ENCODE results near the gene ADAM8. TPM values are rescaled to one million over a fixed set of nuclear protein-coding genes. Genes with fewer than 3 reads are reported as not detected.

ADAM8 gene
- total RNA-seq, 2 experiments from 2014 or later = 10.0 to 16.3 TPM

DNA sequence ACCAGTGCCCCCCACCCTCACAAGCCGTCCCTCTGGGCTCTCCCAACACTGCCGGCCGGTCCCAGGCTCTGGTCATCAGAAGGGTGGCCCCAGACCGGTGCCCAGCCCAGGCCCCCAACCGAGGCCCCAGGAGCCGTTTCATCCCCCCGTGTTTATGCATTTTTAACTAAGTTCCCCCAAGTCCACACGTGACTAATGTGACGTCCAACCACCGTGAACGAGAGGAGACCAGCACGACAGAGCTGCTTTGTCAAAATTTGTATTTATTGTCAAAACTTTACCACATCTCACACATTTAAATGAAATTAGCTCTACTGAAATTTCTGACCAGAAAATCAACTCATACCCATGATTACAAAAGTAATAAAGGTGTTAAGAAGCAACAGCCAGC lies 30.4 kb downstream of the ADAM8 start:
- no peaks in the 10 kb centered on the region for H3K9me3 ChIP-seq (ENCODE audit: low read length)
- TF ChIP-seq, protein P1, sequence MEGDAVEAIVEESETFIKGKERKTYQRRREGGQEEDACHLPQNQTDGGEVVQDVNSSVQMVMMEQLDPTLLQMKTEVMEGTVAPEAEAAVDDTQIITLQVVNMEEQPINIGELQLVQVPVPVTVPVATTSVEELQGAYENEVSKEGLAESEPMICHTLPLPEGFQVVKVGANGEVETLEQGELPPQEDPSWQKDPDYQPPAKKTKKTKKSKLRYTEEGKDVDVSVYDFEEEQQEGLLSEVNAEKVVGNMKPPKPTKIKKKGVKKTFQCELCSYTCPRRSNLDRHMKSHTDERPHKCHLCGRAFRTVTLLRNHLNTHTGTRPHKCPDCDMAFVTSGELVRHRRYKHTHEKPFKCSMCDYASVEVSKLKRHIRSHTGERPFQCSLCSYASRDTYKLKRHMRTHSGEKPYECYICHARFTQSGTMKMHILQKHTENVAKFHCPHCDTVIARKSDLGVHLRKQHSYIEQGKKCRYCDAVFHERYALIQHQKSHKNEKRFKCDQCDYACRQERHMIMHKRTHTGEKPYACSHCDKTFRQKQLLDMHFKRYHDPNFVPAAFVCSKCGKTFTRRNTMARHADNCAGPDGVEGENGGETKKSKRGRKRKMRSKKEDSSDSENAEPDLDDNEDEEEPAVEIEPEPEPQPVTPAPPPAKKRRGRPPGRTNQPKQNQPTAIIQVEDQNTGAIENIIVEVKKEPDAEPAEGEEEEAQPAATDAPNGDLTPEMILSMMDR (conservative IDR thresholded peaks at IDR 0.05; ENCODE audit: low read length) = no peak
- no peak for TF ChIP-seq EZH2phosphoT487 (IDR thresholded peaks at IDR 0.05; ENCODE audit: borderline replicate concordance, low read depth, low read length)
- no TSS peak for BruUV-seq (replicated peaks)
- H3K4me2 ChIP-seq (ENCODE audit: low read length) = no peak overlapping the region
- H3K4me1 ChIP-seq (ENCODE audit: insufficient read depth, low read length, poor library complexity, severe bottlenecking) = no peaks in the 10 kb centered on the region
- ChIA-PET CTCF (ENCODE audit: unreplicated experiment) (no interaction called here), POLR2A (no interaction called here)
- no peaks in the 10 kb centered on the region for H3K9me2 ChIP-seq (ENCODE audit: insufficient read depth, low read length)
- H3K27ac ChIP-seq (ENCODE audit: low read depth, low read length, poor library complexity, severe bottlenecking) = no peak overlapping the region
- intact Hi-C loops (cut with micrococcal nuclease; ENCODE audit: unreplicated experiment) = loop anchor here (10.0 kb wide), 1 partner anchor 269 kb away; no protein-coding TSS in a partner anchor
- no peaks in the 10 kb centered on the region for H3K36me3 ChIP-seq (ENCODE audit: insufficient read depth, low read length)
- no peaks in the 10 kb centered on the region for H3K79me2 ChIP-seq (ENCODE audit: insufficient read depth, low read depth, low read length)
- DNase-seq (ENCODE audit: low spot score) = no peak
- H4K20me1 ChIP-seq (ENCODE audit: insufficient read depth, low read length) = no peaks in the 10 kb centered on the region
- H3K4me3 ChIP-seq (ENCODE audit: low read depth, low read length, poor library complexity, severe bottlenecking) = no peak overlapping the region
- no peak overlapping the region for H2AFZ ChIP-seq (ENCODE audit: low read length)

DNA sequence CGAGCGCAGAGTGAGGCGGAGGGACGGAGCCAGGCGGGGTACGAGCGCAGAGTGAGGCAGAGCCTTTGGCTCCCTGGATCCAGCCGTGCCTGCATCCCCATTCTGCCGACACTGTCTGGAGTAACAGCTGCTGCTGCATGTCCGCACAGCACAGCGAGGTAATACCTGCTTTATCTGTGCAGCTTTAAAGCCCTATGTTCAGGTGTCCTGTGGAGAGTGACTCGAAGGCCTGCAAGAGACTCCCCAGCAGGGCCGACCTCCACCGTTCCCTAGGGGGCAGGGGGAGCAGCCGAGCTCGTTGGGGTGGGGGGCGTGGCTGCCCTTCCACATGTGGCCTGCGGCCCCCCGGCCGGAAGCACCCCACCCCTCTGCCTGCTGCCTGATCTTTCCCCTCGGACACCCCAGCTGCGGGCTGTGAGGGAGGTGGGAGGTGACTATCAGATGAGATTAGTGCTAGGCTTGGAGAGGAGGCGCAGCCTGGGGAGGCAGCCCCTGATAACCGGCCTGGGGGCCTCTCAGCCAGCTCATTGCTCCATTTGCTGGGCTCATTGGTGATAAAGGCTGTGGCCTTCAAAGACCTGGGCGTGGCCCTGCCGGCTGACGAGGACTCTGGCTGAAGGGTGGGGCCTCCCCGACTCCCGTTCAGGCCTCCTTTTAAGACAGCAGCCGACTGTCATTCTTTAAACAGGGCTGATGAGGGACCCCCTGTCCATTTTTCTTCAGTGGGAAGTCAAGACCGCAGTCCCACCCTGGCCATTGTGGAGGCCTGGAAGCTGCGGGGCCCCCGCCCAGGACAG lies 31.0 kb downstream of the ADAM8 start:
- H3K4me2 ChIP-seq (ENCODE audit: low read length) = no peak overlapping the region
- CTCF ChIA-PET (ENCODE audit: unreplicated experiment) = no interaction called here

More for the DNA sequence above, 31.0 kb downstream of the ADAM8 start:
- Histone ChIP-seq H3K4me3 (ENCODE audit: low read depth, low read length, poor library complexity, severe bottlenecking) (no peak overlapping the region), H3K9me3 (ENCODE audit: low read length) (no peaks in the 10 kb centered on the region), H3K36me3 (ENCODE audit: insufficient read depth, low read length) (no peaks in the 10 kb centered on the region), H4K20me1 (ENCODE audit: insufficient read depth, low read length) (no peaks in the 10 kb centered on the region), H3K4me1 (ENCODE audit: insufficient read depth, low read length, poor library complexity, severe bottlenecking) (no peaks in the 10 kb centered on the region), H2AFZ (ENCODE audit: low read length) (no peak overlapping the region), H3K27ac (ENCODE audit: low read depth, low read length, poor library complexity, severe bottlenecking) (no peak overlapping the region), H3K9me2 (ENCODE audit: insufficient read depth, low read length) (no peaks in the 10 kb centered on the region), H3K79me2 (ENCODE audit: insufficient read depth, low read depth, low read length) (no peaks in the 10 kb centered on the region)
- TF ChIP-seq, protein P1 (conservative IDR thresholded peaks at IDR 0.05; ENCODE audit: low read length) = no peak
- TF ChIP-seq EZH2phosphoT487 (IDR thresholded peaks at IDR 0.05; ENCODE audit: borderline replicate concordance, low read depth, low read length) = no peak
- no peak for DNase-seq (ENCODE audit: low spot score)
- BruUV-seq (replicated peaks) = no TSS peak
- intact Hi-C loops (cut with micrococcal nuclease; ENCODE audit: unreplicated experiment) = loop anchor here (10.0 kb wide), 1 partner anchor 269 kb away; no protein-coding TSS in a partner anchor
- POLR2A ChIA-PET = no interaction called here

All from OCI-LY7 (cell line).